ENCODE results near the gene EMILIN2.

EMILIN2 gene

GRCh38 chr18:2917259-2918047 is 70.6 kb downstream of the EMILIN2 start:
- no peak for DNase-seq

GRCh38 chr18:2918761-2919550 is 72.2 kb downstream of the EMILIN2 start:
- DNase-seq, result no peak

GRCh38 chr18:2919600-2919999 is 72.8 kb downstream of the EMILIN2 start:
- no peak for DNase-seq

GRCh38 chr18:2920027-2920426 is 73.2 kb downstream of the EMILIN2 start:
- DNase-seq, result no peak

- no peak for DNase-seq
Measured at GRCh38 chr18:2920546-2921343, 73.9 kb downstream of the EMILIN2 start.

- DNase-seq, result no peak
Measured at GRCh38 chr18:2921778-2922177, 75.0 kb downstream of the EMILIN2 start.

GRCh38 chr18:2923464-2923863 is 76.7 kb downstream of the EMILIN2 start:
- no peak for DNase-seq

GRCh38 chr18:2924920-2925319 is 78.1 kb downstream of the EMILIN2 start:
- no peak for DNase-seq

- DNase-seq, result no peak
Measured at GRCh38 chr18:2926528-2926927, 79.7 kb downstream of the EMILIN2 start.

- no peak for DNase-seq
Measured at GRCh38 chr18:2927745-2928144, 80.9 kb downstream of the EMILIN2 start.

GRCh38 chr18:2932247-2933181 is 85.7 kb downstream of the EMILIN2 start:
- DNase-seq, result peak; percentile 31 to 41

GRCh38 chr18:2933995-2934394 is 87.2 kb downstream of the EMILIN2 start:
- no peak for DNase-seq

GRCh38 chr18:2935438-2936192 is 88.8 kb downstream of the EMILIN2 start:
- DNase-seq, result no peak

GRCh38 chr18:2939317-2939716 is 92.5 kb downstream of the EMILIN2 start:
- DNase-seq, result no peak

GRCh38 chr18:2948038-2948437 is 101.2 kb downstream of the EMILIN2 start:
- DNase-seq, result peak; percentile 1 to 7

- DNase-seq, result no peak
Measured at GRCh38 chr18:2952605-2953004, 105.8 kb downstream of the EMILIN2 start.

- no peak for DNase-seq
Measured at GRCh38 chr18:2953935-2954653, 107.3 kb downstream of the EMILIN2 start.

GRCh38 chr18:2954869-2955645 is 108.3 kb downstream of the EMILIN2 start:
- no peak for DNase-seq

GRCh38 chr18:2956056-2956455 is 109.2 kb downstream of the EMILIN2 start:
- no peak for DNase-seq

- no peak for DNase-seq
Measured at GRCh38 chr18:2958819-2959298, 112.1 kb downstream of the EMILIN2 start.

Data from SHP77 (cell line).